NCI-H2171 treated with DMSO at 0.1 percent for 48 hours (cell line): ENCODE results near the gene DCAF6.
"Not testable (repeated sequence)": the region's sequence is repeated elsewhere in the genome, so short reads cannot be mapped to it uniquely, and the experiment has no call there.

Experiments used
- DNase-seq: peaks from one replicate; lab custom pipeline; 2025; lab: John Stamatoyannopoulos, UW

DCAF6 gene

GRCh38 chr1:168009322-168009721 lies 72.8 kb downstream of the DCAF6 start:
- no peak for DNase-seq

GRCh38 chr1:168019407-168019806 lies 82.9 kb downstream of the DCAF6 start:
- no peak for DNase-seq

- no peak for DNase-seq
Measured at GRCh38 chr1:168031198-168031597, 94.7 kb downstream of the DCAF6 start.

GRCh38 chr1:168031627-168032026 lies 95.1 kb downstream of the DCAF6 start:
- no peak for DNase-seq

GRCh38 chr1:168032029-168032428 lies 95.5 kb downstream of the DCAF6 start:
- no peak for DNase-seq

- no peak for DNase-seq
Measured at GRCh38 chr1:168035345-168035744, 98.9 kb downstream of the DCAF6 start.

GRCh38 chr1:168042362-168042761 lies 105.9 kb downstream of the DCAF6 start:
- no peak for DNase-seq

GRCh38 chr1:168045311-168045710 lies 108.8 kb downstream of the DCAF6 start:
- DNase-seq: no peak

GRCh38 chr1:168050307-168050706 lies 113.8 kb downstream of the DCAF6 start:
- no peak for DNase-seq

- no peak for DNase-seq
Measured at GRCh38 chr1:168050880-168051279, 114.4 kb downstream of the DCAF6 start.

- no peak for DNase-seq
Measured at GRCh38 chr1:168053681-168054080, 117.2 kb downstream of the DCAF6 start.

GRCh38 chr1:168054117-168054516 lies 117.6 kb downstream of the DCAF6 start:
- no peak for DNase-seq

- not testable (repeated sequence) for DNase-seq
Measured at GRCh38 chr1:168056152-168056551, 119.7 kb downstream of the DCAF6 start.

GRCh38 chr1:168057355-168057754 lies 120.9 kb downstream of the DCAF6 start:
- no peak for DNase-seq

GRCh38 chr1:168057921-168058320 lies 121.4 kb downstream of the DCAF6 start:
- no peak for DNase-seq

- no peak for DNase-seq
Measured at GRCh38 chr1:168064216-168064615, 127.7 kb downstream of the DCAF6 start.

GRCh38 chr1:168065506-168065905 lies 129.0 kb downstream of the DCAF6 start:
- DNase-seq: no peak

GRCh38 chr1:168069384-168069783 lies 132.9 kb downstream of the DCAF6 start:
- DNase-seq: no peak

- DNase-seq: no peak
Measured at GRCh38 chr1:168079761-168080160, 143.3 kb downstream of the DCAF6 start.

- no peak for DNase-seq
Measured at GRCh38 chr1:168081373-168082007, 145.0 kb downstream of the DCAF6 start.

- peak; percentile 81 for DNase-seq
Measured at GRCh38 chr1:168082008-168082876, 145.8 kb downstream of the DCAF6 start.

GRCh38 chr1:168083456-168084325 lies 147.2 kb downstream of the DCAF6 start:
- DNase-seq: no peak
